ENCODE measurements around the gene ZGLP1.
A peak's percentile ranks its signal among the peaks of the same experiment; 100 is the strongest.

Gene ZGLP1

DNA sequence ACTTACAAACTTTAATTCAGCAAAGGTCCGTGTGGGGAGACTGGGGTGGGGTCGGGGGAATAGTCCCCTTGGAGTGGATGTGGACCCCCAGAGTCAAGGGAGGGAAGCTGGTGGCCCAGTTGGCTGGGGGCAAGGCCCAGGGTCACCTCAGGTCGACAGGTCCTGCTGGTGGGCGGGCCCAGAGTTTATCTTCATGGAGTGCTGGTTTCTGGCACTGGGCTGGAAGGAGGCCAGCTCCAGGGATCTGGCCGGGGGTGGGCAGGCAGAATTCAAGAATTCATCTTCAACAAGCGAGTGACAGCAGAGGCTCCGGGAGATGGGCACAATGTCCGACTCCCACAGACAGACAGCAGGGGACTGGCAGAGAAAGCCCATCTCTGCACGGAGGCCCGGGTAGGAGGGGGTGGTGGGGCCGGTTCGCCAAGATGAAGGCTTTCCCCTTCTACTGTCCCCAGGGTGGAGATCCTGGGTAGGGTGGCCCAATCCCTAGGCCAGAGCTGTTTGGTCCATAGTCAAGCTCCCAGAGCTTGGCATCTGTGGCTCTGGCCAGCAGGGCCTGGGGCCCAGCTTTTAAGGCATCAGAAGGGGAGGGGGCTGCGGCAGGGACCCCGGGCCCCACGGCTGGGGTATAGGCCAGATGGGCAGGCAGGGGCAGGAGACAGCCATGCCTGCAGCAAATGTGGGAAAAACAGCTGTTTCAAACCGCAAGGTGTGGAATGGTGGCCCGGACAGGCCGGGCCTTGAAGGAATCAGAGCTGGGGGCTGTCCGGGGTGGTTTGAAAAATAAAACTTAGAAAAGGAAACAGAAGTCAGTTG is 6.8 kb upstream of the ZGLP1 start:
- DNase-seq: peak; percentile 94
- H3K4me1 ChIP-seq: peaks cover 8% of the 10 kb centered on the region
- no peaks in the 10 kb centered on the region for H3K27me3 ChIP-seq
- peaks cover 40% of the 10 kb centered on the region for H3K36me3 ChIP-seq
- peak overlapping the region; percentile 83 for H3K4me3 ChIP-seq (ENCODE audit: low read depth, low read length)
- TF ChIP-seq, protein P1, sequence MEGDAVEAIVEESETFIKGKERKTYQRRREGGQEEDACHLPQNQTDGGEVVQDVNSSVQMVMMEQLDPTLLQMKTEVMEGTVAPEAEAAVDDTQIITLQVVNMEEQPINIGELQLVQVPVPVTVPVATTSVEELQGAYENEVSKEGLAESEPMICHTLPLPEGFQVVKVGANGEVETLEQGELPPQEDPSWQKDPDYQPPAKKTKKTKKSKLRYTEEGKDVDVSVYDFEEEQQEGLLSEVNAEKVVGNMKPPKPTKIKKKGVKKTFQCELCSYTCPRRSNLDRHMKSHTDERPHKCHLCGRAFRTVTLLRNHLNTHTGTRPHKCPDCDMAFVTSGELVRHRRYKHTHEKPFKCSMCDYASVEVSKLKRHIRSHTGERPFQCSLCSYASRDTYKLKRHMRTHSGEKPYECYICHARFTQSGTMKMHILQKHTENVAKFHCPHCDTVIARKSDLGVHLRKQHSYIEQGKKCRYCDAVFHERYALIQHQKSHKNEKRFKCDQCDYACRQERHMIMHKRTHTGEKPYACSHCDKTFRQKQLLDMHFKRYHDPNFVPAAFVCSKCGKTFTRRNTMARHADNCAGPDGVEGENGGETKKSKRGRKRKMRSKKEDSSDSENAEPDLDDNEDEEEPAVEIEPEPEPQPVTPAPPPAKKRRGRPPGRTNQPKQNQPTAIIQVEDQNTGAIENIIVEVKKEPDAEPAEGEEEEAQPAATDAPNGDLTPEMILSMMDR (IDR thresholded peaks at IDR 0.05; ENCODE audit: low read depth, low read length): no peak
- H3K9me3 ChIP-seq: no peaks in the 10 kb centered on the region

DNA sequence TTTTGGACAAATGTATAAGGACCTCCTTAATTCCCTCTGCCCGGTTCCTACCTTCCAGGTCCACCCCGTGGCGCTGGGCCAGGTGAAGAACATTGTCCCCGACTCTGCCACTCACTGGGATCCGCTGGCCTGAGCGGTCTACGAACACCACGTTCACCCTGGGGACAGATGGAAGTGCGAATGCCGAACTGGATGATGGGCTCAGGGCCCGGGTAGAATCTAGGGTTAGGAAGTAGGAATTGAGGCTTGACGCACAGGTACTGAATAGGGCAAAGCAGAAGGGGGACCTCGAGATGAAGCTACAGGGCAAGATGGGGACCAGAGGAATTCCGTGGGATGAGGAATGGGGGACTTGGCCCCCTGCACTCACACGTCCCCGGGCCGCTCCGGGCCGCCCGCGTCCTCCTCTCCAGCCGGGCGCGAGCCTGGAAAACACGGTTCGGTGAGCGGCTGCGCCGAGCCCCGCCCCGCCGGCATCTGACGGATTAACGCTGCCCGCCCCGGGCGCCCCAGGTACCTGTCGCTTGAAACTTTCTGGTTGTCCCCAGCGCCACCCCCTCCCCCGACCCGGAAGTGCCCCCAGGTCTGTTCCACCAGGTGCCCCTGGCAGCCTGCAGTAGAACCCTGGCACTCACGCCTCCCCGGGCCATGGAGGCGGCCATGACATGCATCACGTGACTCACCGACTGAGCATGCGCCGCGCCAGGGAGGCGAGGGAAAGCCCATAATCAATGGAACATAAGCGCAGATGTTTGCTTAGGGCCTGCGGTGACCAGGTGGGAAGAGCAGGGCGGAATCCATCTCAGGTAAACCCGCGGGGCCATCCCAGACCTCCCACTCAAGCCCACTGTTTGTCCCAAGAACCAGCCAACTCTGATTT is 6.0 kb upstream of the ZGLP1 start, which contains the start of gene FDX2:
Gene FDX2 (minus strand): TSS at position 681 of the 880 bp plus-strand sequence. CDS start 19 bp downstream, at position 662.
- peak within 1 kb of the TSS; percentile 83 for H3K4me3 ChIP-seq (ENCODE audit: low read depth, low read length)
- H3K27me3 ChIP-seq: no peaks in the 10 kb centered on the region
- H3K36me3 ChIP-seq: peaks cover 31% of the 10 kb centered on the region
- no peaks in the 10 kb centered on the region for H3K9me3 ChIP-seq
- TF ChIP-seq, protein P1 (IDR thresholded peaks at IDR 0.05; ENCODE audit: low read depth, low read length): no peak
- H3K4me1 ChIP-seq: peaks cover 8% of the 10 kb centered on the region
- peak; percentile 93 for DNase-seq

DNA sequence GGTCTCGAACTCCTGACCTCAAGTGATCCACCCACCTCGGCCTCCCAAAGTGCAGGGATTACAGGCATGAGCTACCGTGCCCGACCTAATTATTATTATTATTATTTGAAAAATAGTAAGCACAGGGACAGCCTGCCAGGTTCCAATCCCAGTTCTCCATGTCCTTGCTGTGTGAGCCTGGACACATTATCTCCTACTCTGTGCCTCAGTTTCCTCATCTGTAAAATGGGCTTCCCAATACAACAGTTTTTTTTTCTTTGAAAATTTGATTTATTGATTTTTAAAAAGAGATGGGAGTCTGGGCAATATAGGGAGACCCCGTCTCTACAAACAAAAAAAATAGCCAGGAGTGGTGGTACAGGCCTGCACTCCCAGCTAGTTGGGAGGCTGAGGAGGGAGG is 3.3 kb downstream of the ZGLP1 start:
- no peak overlapping the region for H3K4me3 ChIP-seq (ENCODE audit: low read depth, low read length)
- no peak for DNase-seq
- H3K36me3 ChIP-seq: no peaks in the 10 kb centered on the region; the same call in 1 of the 2 replicates
- TF ChIP-seq, protein P1 (IDR thresholded peaks at IDR 0.05; ENCODE audit: low read depth, low read length): no peak
- no peaks in the 10 kb centered on the region; the same call in 1 of the 2 replicates for H3K4me1 ChIP-seq
- no peaks in the 10 kb centered on the region for H3K27me3 ChIP-seq
- H3K9me3 ChIP-seq: no peaks in the 10 kb centered on the region

DNA sequence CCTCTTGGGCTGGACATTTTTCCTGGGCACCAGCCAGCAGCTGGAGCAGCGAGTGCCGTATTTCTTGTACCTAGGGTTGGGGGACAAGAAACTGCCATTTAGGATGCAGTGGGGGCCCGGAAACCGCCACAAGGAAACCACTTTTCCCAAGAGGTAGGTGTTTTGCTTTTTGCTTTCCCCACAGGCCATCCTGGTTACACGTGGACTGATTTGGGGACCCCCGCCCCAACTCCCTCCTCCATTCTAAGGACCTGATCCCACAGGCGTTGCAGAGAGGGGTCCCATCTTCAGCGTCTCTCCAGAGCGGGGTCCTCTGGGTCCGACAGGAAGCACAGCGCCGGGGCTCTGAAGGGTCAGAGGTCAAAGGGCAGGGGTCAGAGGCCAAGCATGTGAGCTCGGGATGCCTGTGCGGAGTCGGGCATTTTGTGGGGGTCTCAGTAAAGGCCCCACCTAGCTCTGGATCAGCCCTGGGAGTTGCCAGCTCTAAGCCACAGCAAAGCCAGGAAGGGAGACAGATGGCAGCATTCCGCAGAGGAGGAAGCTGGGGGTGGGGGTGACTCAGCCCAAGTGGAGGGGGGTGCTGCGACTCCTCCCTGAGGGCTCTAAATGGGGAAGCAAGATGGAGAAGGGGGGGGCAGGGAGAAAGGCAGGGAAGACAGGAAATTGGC is 4.3 kb downstream of the ZGLP1 start:
- no peak for DNase-seq
- Histone ChIP-seq H3K36me3 (no peaks in the 10 kb centered on the region; the same call in 1 of the 2 replicates), H3K27me3 (no peaks in the 10 kb centered on the region), H3K4me1 (no peaks in the 10 kb centered on the region; the same call in 1 of the 2 replicates), H3K4me3 (ENCODE audit: low read depth, low read length) (no peak overlapping the region), H3K9me3 (no peaks in the 10 kb centered on the region)
- TF ChIP-seq, protein P1 (IDR thresholded peaks at IDR 0.05; ENCODE audit: low read depth, low read length): no peak

DNA sequence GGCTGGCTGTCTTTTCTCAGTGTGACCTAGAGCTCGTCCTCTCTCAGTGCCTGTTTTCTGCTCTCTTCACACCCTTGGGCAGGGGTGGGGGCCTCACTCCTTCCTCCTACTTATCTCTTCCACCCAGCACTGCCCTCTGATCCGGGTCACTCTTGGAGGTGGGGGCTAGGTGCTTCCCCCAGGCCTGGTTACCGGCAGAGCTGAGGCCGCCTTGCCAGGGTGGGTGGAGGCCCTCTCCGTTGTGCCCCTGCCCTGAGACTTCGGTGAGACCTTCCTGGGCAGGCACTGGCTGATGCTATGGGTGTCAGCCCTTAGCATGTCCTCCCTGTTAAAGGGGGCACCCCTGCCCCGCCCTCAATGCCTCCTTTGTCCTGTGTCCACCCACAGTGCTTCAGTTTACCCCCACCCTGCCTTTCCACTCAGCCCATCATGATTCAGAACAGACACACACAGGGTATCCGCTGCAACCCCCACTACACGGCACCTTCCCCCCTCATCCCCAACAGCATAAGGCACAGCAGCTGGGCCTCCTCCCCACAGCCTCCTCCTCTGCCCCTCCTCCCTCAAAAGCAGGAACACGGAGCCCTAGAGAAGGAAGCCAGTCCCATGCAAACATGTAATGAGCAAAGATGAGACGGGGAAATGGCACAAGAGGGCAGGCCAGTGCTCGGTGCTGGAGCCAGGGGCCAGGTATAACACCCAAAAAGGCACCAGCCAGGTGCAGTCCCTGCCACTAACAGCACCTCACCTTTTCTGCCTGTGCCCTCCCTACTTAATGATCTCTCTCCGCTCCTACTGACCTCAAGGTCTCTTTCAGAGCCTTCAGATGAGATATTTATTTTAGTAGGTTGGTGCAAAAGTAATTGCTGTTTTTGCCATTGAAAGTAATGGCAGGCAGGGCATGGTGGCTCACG is 9.8 kb downstream of the ZGLP1 start:
- H3K27me3 ChIP-seq: peaks cover 21% of the 10 kb centered on the region
- H3K9me3 ChIP-seq: no peaks in the 10 kb centered on the region; the same call in 1 of the 2 replicates
- TF ChIP-seq, protein P1 (IDR thresholded peaks at IDR 0.05; ENCODE audit: low read depth, low read length): no peak
- no peaks in the 10 kb centered on the region; the same call in 1 of the 2 replicates for H3K4me1 ChIP-seq
- H3K4me3 ChIP-seq (ENCODE audit: low read depth, low read length): no peak overlapping the region
- DNase-seq: no peak
- H3K36me3 ChIP-seq: no peaks in the 10 kb centered on the region
